Ovary (tissue), 9 donors: ENCODE results near the gene TKTL2. TPM values are rescaled to one million over a fixed set of nuclear protein-coding genes. Genes with fewer than 3 reads are reported as not detected.
A peak's percentile ranks its signal among the peaks of the same experiment; 100 is the strongest.

Source experiments
- DNase-seq, 5 donors: peaks; one replicate each; pipeline ENCODE4 v3.0.0-alpha.2; 2019 to 2020
- H3K27ac ChIP-seq, 2 donors: fragments of 200-600 bp; one replicate each; pipeline versions ENCODE4 v1.5.1 to v1.8.0; 2019 to 2022
- H3K27me3 ChIP-seq: fragments of 200-600 bp; one replicate; pipeline ENCODE4 v1.8.0; 2022
- H3K36me3 ChIP-seq: fragments of 200-600 bp; sonication (generic); one replicate; pipeline ENCODE4 v1.5.1; 2019
- H3K4me1 ChIP-seq: one replicate; pipeline ENCODE4 v1.8.1; 2013; ENCODE audit warnings: mild to moderate bottlenecking, moderate library complexity; ENCODE audit not compliant: insufficient read depth
- H3K4me3 ChIP-seq: fragments of 200-600 bp; sonication (generic); one replicate; pipeline ENCODE4 v1.5.1; 2017
- H3K9me3 ChIP-seq, 2 donors: fragments of 200-600 bp in 1 of 2; sonication (generic) in 1 of 2; one replicate each; pipeline versions ENCODE4 v1.5.1 to v1.8.1; 2013 to 2019; ENCODE audit warnings: mild to moderate bottlenecking in 1 of 2, moderate library complexity in 1 of 2
- EP300 ChIP-seq: sonication (generic); formaldehyde crosslinking; IDR thresholded peaks from one replicate; pipeline ENCODE4 v1.6.1; 2017; ENCODE audit warnings: antibody characterized with exemption
- POLR2A ChIP-seq: fragments of 450-650 bp; IDR thresholded peaks from one replicate; pipeline ENCODE4 v1.6.1; 2017; ENCODE audit warnings: antibody characterized with exemption, mild to moderate bottlenecking, moderate library complexity
- WGBS, 3 donors: extraction: QIAGEN DNeasy Blood & Tissue Kit in 1 of 3; methylation state at CpG; one replicate each; pipeline versions ENCODE4 v1.1.5 to v1.1.7; 2013 to 2017; 5-methylcytosine and 5-hydroxymethylcytosine counted together
- intact Hi-C, 4 donors: fragments of 100-400 bp; cut with DNase I; formaldehyde crosslinking; loops; one replicate each; pipeline versions ENCODE4 v1.11.0 to v1.15.1; 2022 to 2023
- polyA plus RNA-seq, 2 donors: library from polyadenylated mRNA; stranded (reverse); fragments of 200-250 nt in 1 of 2; fragments of 350-450 nt in 1 of 2; fragmentation: Illumina TruSeq in 1 of 2; extraction: RNeasy Lipid Tissue Mini Kit (QIAGEN cat#74804) in 1 of 2; gene quantifications; one replicate each; pipeline ENCODE4 v1.2.3, GENCODE V29; 2013 to 2014
- total RNA-seq, 7 donors: library from RNA; depleted of rRNA in 2 of 7; stranded (reverse); fragments of >200 nt in 2 of 7; fragmentation: NEBNext Ultra II Directional in 3 of 7; extraction: Animal tissue kit (Norgen Biotek cat#: 25700) in 3 of 7; gene quantifications; one replicate each; pipeline versions ENCODE4 v1.1.0 to v1.2.4, GENCODE V29; 2016 to 2023
- TF ChIP-seq, protein P1 (sequence below), 3 donors: fragments of 450-650 bp in 2 of 3; fragments of 200-600 bp in 1 of 3; IDR thresholded peaks; one replicate each; pipeline versions ENCODE4 v1.5.1 to v1.8.0; 2016 to 2022; ENCODE audit warnings: antibody characterized with exemption in 3 of 3, mild to moderate bottlenecking in 1 of 3
- donor health status: DM: no; HTN: no; CAD: no; lungs with moderate emphysema.
- donor health status: DM: no; HTN: no; CAD: no.
- donor health status: Bipolar disorder and iron deficiency.
- donor health status: DM: yes; HTN: yes; CAD: no.
- donor health status: DM: no; HTN: no; CAD: no.
- donor health status: DM: yes; HTN: yes; CAD: no.

Gene TKTL2
- total and polyA plus RNA-seq, 9 donors: not detected

DNA sequence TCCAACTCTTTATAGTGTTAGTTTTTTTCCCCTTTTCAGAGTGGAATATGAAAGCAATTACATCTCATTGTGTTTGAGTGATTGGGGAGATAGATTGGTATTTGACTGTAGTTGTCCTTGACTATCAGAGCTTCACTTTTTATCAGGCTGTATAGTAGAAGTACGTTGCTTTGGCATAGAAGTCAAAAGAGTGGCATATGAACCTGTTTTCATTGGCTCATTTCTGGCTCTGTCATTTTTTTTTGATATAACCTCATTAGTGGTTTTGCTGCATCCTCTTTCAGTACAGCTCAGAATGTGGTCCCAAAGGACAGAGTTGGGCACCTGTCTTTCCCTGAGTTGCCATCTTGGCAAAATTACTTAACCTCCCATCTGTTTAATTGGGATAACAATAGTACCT is 22.3 kb upstream of the TKTL2 start:
- Histone ChIP-seq H3K4me3 (no peak overlapping the region), H3K27me3 (no peaks in the 10 kb centered on the region), H3K36me3 (no peaks in the 10 kb centered on the region), H3K27ac (no peak overlapping the region), H3K9me3 (no peaks in the 10 kb centered on the region), H3K4me1 (peaks cover 2% of the 10 kb centered on the region)
- DNase-seq: no peak
- intact Hi-C loops: loop anchor here in 1 of 4 donors (10.0 kb wide), 1 partner anchor 161 kb away; the partner anchor contains the start of gene NPY1R
- TF ChIP-seq EP300 (no peak), POLR2A (no peak)
- TF ChIP-seq, protein P1, sequence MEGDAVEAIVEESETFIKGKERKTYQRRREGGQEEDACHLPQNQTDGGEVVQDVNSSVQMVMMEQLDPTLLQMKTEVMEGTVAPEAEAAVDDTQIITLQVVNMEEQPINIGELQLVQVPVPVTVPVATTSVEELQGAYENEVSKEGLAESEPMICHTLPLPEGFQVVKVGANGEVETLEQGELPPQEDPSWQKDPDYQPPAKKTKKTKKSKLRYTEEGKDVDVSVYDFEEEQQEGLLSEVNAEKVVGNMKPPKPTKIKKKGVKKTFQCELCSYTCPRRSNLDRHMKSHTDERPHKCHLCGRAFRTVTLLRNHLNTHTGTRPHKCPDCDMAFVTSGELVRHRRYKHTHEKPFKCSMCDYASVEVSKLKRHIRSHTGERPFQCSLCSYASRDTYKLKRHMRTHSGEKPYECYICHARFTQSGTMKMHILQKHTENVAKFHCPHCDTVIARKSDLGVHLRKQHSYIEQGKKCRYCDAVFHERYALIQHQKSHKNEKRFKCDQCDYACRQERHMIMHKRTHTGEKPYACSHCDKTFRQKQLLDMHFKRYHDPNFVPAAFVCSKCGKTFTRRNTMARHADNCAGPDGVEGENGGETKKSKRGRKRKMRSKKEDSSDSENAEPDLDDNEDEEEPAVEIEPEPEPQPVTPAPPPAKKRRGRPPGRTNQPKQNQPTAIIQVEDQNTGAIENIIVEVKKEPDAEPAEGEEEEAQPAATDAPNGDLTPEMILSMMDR (IDR thresholded peaks at IDR 0.05): no peak
- 5 to 7% (median 6%) methylated on average over 1 of the region's 1 CpG for WGBS, 3 donors

DNA sequence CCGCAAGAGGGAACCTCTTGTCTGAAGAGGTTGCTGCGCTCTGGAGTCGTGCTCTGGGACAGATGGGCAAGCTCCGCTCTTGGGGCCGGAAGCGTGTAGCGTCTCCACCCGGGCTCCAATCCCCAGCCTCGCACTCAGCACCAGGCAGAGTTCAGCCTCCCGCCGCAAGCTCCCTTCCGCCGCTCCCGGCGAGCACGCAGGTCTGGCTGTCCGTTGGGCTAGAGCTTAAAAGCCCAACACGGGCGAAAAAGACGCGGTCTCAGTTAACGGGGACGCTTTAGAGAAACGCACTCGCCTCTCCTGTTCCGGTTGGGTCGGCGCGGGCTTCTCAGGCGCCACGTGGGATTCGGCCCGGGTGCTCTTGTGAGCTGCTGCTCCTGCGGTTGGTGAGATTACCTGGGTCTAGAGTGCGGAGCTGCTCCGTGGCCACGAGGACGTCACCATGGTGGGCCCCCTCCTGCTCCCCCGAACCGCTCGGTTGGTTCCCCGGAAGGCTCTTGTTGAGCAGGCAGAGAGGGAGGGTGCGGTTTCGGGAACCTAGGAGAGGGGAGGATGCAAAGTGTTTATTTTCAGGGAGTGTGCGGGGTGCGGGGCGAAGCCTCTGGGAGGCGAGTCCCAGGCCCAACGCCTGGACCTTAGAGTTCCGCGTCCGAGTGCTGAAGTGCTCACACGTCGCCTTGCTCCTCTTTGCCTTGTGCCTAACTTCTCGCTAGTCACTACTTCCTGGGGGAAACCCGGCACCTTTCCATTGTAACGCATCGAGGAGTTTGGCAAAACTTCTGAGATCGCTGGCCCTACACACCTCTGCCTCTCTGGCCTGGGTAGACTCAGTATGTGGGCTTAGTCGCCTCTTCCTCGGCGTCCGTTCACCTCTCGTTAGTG is 21.0 kb upstream of the TKTL2 start, which contains the start of gene TMA16:
TSS of gene TMA16 (plus strand) at position 331 of the 882 bp plus-strand sequence. CDS start at position 443, 112 bp downstream.
- Histone ChIP-seq H3K9me3 (no peaks in the 10 kb centered on the region), H3K4me1 (no peaks in the 10 kb centered on the region), H3K27ac (peak within 1 kb of the TSS; percentile 81), H3K27me3 (no peaks in the 10 kb centered on the region), H3K36me3 (no peaks in the 10 kb centered on the region), H3K4me3 (peak within 1 kb of the TSS; percentile 65)
- peak; percentile 77 to 88 (median 82) for DNase-seq
- TF ChIP-seq EP300 (no peak), POLR2A (peak; percentile 29)
- TF ChIP-seq, protein P1 (IDR thresholded peaks at IDR 0.05): no peak
- WGBS, 3 donors: 0% methylated on average over 62 to 64 of the region's 64 CpGs
- intact Hi-C loops: loop anchor here in 1 of 4 donors (10.0 kb wide), 1 partner anchor 160 kb away; the partner anchor contains the start of gene NPY1R

DNA sequence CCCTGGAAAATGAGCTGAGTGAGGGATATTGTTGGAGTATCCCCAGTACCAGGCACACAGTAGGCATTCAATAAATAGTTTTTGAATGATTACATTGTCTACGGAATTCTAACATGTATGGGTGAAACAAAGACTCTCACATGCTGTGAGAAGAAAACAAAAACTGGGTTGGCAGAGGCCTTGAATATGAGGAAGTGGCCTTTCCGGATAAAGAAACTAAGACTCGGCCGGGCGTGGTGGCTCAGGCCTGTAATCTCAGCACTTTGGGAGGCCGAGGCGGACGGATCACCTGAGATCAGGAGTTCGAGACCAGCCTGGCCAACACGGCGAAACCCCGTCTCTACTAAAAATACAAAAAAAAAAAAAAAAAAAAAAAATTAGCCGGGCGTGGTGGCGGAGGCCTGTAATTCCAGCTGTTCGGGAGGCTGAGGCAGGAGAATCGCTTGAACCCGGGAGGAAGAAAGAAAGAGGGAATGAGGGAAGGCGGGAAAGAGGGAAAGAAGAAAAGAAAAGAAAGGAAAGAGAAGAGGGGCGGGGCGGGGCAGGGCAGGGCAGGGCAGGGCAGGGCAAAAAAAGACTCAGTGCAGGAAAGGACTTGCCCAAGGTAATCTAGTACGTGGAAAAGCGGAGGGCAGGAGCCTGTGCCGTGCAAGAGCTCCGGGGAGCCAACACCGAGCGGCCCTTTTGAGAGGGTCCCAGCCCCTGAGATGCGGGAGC is 20.2 kb upstream of the TKTL2 start:
- 47 to 56% (median 56%) methylated on average over 26 to 28 of the region's 28 CpGs for WGBS, 3 donors
- peak overlapping the region; percentile 81 for H3K27ac ChIP-seq
- H3K9me3 ChIP-seq: no peaks in the 10 kb centered on the region
- H3K27me3 ChIP-seq: no peaks in the 10 kb centered on the region
- peak in 1 of 5 donors; percentile 21 for DNase-seq
- TF ChIP-seq, protein P1 (IDR thresholded peaks at IDR 0.05): no peak
- TF ChIP-seq POLR2A (no peak), EP300 (no peak)
- H3K36me3 ChIP-seq: no peaks in the 10 kb centered on the region
- intact Hi-C loops: loop anchor here in 1 of 4 donors (10.0 kb wide), 1 partner anchor 159 kb away; the partner anchor contains the start of gene NPY1R
- H3K4me3 ChIP-seq: peak overlapping the region; percentile 65
- no peaks in the 10 kb centered on the region for H3K4me1 ChIP-seq

DNA sequence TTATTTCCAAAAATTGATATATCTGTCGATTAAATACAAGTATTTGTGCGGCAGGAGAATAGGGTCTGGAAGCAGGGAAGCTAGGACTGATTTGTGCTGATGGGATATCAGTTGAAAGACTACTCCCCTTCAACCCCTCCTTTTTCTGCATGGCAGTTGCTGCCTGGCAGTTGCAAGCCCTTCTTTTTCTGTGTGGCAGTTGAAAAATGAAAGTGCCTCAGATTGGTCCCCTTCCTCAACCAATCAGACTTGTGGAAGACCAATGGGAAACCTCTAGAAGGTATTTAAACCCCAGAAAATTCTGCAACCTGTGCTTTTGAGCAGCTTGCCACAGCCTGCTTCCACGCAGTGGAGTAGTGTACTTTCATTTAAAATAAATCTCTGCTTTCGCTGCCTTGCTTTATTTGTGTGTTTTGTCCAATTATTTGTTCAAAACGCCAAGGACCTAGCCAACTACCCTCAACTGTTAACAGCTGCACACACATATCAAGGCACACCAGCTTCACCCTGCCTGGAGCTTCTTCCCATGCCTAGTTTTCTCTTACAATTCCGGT is 19.5 kb upstream of the TKTL2 start:
- H3K4me1 ChIP-seq: no peaks in the 10 kb centered on the region
- no peak overlapping the region for H3K27ac ChIP-seq
- TF ChIP-seq, protein P1 (IDR thresholded peaks at IDR 0.05): no peak
- TF ChIP-seq EP300 (no peak), POLR2A (no peak)
- 87 to 93% (median 90%) methylated on average over 6 of the region's 6 CpGs for WGBS, 3 donors
- intact Hi-C loops: loop anchor here in 1 of 4 donors (10.0 kb wide), 1 partner anchor 158 kb away; the partner anchor contains the start of gene NPY1R
- DNase-seq: no peak
- H3K36me3 ChIP-seq: no peaks in the 10 kb centered on the region
- no peak overlapping the region for H3K4me3 ChIP-seq
- H3K27me3 ChIP-seq: no peaks in the 10 kb centered on the region
- no peaks in the 10 kb centered on the region for H3K9me3 ChIP-seq
